VCaP (cell line): Measurements from ENCODE around the gene ATP2B3.

Experiments
- H3K27ac ChIP-seq: fragments of 450-650 bp; 2 replicates; pipeline ENCODE4 v1.5.1; 2017
- TF ChIP-seq, protein P1 (sequence below): fragments of 450-650 bp; conservative IDR thresholded peaks from 2 replicates; pipeline ENCODE4 v1.5.1; 2017; ENCODE audit warnings: mild to moderate bottlenecking, moderate library complexity

Gene ATP2B3

GRCh38 chrX:153495362-153495751 is 22.1 kb upstream of the ATP2B3 start:
- TF ChIP-seq, protein P1, sequence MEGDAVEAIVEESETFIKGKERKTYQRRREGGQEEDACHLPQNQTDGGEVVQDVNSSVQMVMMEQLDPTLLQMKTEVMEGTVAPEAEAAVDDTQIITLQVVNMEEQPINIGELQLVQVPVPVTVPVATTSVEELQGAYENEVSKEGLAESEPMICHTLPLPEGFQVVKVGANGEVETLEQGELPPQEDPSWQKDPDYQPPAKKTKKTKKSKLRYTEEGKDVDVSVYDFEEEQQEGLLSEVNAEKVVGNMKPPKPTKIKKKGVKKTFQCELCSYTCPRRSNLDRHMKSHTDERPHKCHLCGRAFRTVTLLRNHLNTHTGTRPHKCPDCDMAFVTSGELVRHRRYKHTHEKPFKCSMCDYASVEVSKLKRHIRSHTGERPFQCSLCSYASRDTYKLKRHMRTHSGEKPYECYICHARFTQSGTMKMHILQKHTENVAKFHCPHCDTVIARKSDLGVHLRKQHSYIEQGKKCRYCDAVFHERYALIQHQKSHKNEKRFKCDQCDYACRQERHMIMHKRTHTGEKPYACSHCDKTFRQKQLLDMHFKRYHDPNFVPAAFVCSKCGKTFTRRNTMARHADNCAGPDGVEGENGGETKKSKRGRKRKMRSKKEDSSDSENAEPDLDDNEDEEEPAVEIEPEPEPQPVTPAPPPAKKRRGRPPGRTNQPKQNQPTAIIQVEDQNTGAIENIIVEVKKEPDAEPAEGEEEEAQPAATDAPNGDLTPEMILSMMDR = no peak
- H3K27ac ChIP-seq = no peak overlapping the region

- TF ChIP-seq, protein P1 = no peak
- no peak overlapping the region for H3K27ac ChIP-seq
Observed at GRCh38 chrX:153495903-153496589, 21.4 kb upstream of the ATP2B3 start.

GRCh38 chrX:153496590-153496959 is 20.9 kb upstream of the ATP2B3 start:
- no peak overlapping the region for H3K27ac ChIP-seq
- TF ChIP-seq, protein P1 = no peak

DNA sequence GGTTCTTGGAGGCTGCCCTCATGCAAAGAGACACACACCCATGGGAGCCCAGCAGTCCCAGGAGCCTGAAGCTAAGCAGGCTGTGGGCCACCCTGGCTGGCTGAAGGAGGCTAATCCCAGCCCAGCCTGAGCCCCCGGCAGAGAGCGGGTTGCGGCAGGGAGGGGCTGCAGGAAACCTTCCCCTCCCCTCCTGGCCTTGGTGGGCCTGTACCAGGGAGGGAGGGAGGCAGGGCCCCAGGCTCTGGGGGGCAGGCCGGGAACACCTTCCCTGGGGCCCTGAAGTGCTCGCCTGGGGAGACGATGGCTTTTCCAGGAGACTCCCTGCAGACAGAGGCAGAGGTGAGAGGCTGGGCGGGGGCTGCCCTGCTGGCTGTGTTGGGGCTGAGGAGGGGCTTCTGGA is 19.0 kb upstream of the ATP2B3 start:
- TF ChIP-seq, protein P1 = no peak
- no peak overlapping the region for H3K27ac ChIP-seq

DNA sequence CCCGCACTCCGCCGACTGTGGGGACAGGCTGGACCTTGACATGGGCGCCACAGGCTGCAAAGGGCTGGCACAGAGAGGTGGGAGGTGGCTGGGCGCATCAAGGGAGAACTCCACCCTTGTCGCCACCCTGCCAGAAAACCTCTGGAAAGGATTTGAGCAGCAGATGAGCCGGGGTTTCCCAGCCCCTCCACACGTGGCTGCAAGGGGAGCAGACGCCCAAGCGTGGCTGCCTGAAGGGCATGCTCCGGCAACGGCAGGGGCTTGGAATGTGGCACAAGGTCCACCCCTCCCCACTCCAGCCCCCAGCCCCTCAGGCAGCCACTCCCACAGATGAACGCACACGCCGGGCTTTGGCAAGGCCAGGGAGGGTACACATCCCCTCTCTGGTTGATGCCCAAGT is 18.1 kb upstream of the ATP2B3 start:
- no peak overlapping the region for H3K27ac ChIP-seq
- TF ChIP-seq, protein P1 = no peak

- TF ChIP-seq, protein P1 = no peak
- no peak overlapping the region for H3K27ac ChIP-seq
Observed at GRCh38 chrX:153499876-153500275, 17.6 kb upstream of the ATP2B3 start.

GRCh38 chrX:153500676-153501280 is 16.7 kb upstream of the ATP2B3 start:
- H3K27ac ChIP-seq = no peak overlapping the region
- TF ChIP-seq, protein P1 = no peak
